ENCODE measurements around the gene DYNC1LI2. TPM values are rescaled to one million over a fixed set of nuclear protein-coding genes. Genes with fewer than 3 reads are reported as not detected.
"Not testable (repeated sequence)": the region's sequence is repeated elsewhere in the genome, so short reads cannot be mapped to it uniquely, and the experiment has no call there.

Gene DYNC1LI2
- total RNA-seq (2014; rRNA removed; shearing (Covaris generic)), result 60.1 and 63.3 TPM in 2 replicates

- peak; percentile 72 for DNase-seq (ENCODE audit: low read depth)
Measured at GRCh38 chr16:66751303-66751991, at the start of gene DYNC1LI2. Gene DYNC1LI2 (minus strand): TSS chr16:66751609. CDS start chr16:66751591, 18 bp downstream.

- no peak for DNase-seq (ENCODE audit: low read depth)
Measured at GRCh38 chr16:66800856-66801255, 49.4 kb upstream of the DYNC1LI2 start.

- DNase-seq (ENCODE audit: low read depth), result no peak
Measured at GRCh38 chr16:66798161-66798560, 46.8 kb upstream of the DYNC1LI2 start.

- not testable (repeated sequence) for DNase-seq (ENCODE audit: low read depth)
Measured at GRCh38 chr16:66793984-66794383, 42.6 kb upstream of the DYNC1LI2 start.

- no peak for DNase-seq (ENCODE audit: low read depth)
Measured at GRCh38 chr16:66790130-66790733, 38.8 kb upstream of the DYNC1LI2 start.

- no peak for DNase-seq (ENCODE audit: low read depth)
Measured at GRCh38 chr16:66787427-66787826, 36.0 kb upstream of the DYNC1LI2 start.

GRCh38 chr16:66786551-66786950, 35.1 kb upstream of the DYNC1LI2 start:
- no peak for DNase-seq (ENCODE audit: low read depth)

- no peak for DNase-seq (ENCODE audit: low read depth)
Measured at GRCh38 chr16:66776457-66776856, 25.0 kb upstream of the DYNC1LI2 start.

- DNase-seq (ENCODE audit: low read depth), result no peak
Measured at GRCh38 chr16:66774981-66775380, 23.6 kb upstream of the DYNC1LI2 start.

- DNase-seq (ENCODE audit: low read depth), result no peak
Measured at GRCh38 chr16:66758086-66758485, 6.7 kb upstream of the DYNC1LI2 start.

- DNase-seq (ENCODE audit: low read depth), result no peak
Measured at GRCh38 chr16:66754819-66755218, 3.4 kb upstream of the DYNC1LI2 start.

- DNase-seq (ENCODE audit: low read depth), result no peak
Measured at GRCh38 chr16:66754211-66754610, 2.8 kb upstream of the DYNC1LI2 start.

GRCh38 chr16:66752958-66753357, 1.5 kb upstream of the DYNC1LI2 start:
- DNase-seq (ENCODE audit: low read depth), result no peak

GRCh38 chr16:66752379-66752778, 970 bp upstream of the DYNC1LI2 start:
- no peak for DNase-seq (ENCODE audit: low read depth)

GRCh38 chr16:66751992-66752322, 548 bp upstream of the DYNC1LI2 start:
- DNase-seq (ENCODE audit: low read depth), result no peak

GRCh38 chr16:66751053-66751302, 431 bp downstream of the DYNC1LI2 start:
- peak; percentile 31 for DNase-seq (ENCODE audit: low read depth)

GRCh38 chr16:66750279-66751052, 943 bp downstream of the DYNC1LI2 start:
- DNase-seq (ENCODE audit: low read depth), result no peak

GRCh38 chr16:66746682-66747081, 4.7 kb downstream of the DYNC1LI2 start:
- peak; percentile 32 for DNase-seq (ENCODE audit: low read depth)

GRCh38 chr16:66746048-66746447, 5.4 kb downstream of the DYNC1LI2 start:
- no peak for DNase-seq (ENCODE audit: low read depth)

GRCh38 chr16:66741950-66742808, 9.2 kb downstream of the DYNC1LI2 start:
- peak; percentile 39 for DNase-seq (ENCODE audit: low read depth)

- DNase-seq (ENCODE audit: low read depth), result peak; percentile 91
Measured at GRCh38 chr16:66741169-66741900, 10.1 kb downstream of the DYNC1LI2 start.
